ENCODE results near the gene ACTN4.
"Not testable (repeated sequence)": the region's sequence is repeated elsewhere in the genome, so short reads cannot be mapped to it uniquely, and the experiment has no call there.

ACTN4 gene

DNA sequence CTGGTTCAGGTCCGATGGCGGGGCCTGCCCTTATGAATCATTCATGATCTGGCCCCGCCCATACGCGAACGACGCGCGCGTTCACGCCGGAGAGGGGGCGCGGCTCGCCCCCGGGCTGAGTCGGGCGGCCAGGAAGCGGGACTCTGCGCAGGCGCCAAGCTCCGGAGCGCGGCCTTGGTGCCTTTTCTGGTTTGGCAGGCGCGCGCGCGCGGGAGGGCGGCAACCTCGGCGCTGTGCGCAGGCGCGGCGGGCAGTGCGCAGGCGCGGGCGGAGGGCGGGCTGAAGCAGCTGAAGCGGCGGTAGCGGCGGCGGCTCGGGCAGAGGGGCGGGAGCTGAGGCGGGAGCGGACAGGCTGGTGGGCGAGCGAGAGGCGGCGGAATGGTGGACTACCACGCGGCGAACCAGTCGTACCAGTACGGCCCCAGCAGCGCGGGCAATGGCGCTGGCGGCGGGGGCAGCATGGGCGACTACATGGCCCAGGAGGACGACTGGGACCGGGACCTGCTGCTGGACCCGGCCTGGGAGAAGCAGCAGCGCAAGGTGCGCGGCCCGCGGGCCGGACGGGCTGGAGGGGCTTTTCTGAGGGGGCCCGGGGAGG is at the start of gene ACTN4:
Gene ACTN4 (plus strand): TSS at position 282 of the 598 bp plus-strand sequence. CDS start 97 bp downstream, at position 379.
- peak; percentile 97 for DNase-seq

DNA sequence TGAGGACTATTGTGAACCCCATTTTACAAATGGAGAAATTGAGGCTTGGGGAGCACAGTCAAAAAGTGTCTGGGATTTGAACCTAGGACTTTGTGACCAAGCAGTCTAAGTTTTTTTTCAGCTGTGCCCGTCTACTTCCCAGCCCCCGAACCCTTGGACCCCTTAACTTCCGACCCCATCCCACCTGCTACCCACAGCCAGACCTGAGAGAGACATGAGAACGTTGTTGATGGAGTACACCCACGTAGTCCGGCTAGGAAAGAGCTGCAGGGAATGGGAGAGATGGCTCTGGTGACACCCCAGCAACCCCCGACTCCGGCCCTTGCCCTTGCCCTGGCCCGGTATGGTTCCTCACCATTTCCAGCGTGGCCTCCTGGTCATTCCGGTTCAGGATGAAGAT is 47.7 kb upstream of the ACTN4 start:
- no peak for DNase-seq

DNA sequence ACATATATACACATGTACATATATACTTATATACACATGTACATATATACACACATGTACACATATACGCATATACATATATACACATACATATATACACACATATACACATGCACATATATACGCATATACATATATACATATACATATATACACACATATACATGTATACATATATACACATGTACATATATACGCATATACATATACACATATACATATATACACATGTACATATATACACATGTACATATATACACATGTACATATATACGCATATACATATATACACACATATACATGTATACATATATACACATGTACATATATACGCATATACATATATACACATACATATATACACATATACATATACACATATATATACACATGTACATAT is 44.6 kb upstream of the ACTN4 start:
- DNase-seq = not testable (repeated sequence)

DNA sequence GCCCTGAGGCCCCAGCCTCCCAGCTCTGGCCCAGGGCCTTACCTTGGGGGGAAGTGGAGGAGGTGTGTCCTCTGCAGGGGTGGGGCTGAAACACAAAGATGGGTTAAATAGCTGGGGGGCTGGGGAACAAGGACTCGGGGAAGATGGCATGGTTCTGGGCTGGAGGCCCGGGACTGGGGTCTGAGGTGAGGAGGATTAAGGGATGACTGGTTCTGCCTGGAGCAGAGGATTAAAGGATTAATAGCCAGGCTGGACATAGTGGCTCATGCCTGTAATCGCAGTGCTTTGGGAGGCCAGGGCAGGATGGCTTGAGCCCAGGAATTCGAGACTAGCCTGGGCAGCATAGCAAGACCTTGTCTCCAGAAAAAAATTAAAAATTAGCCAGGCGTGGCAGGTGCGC is 41.3 kb upstream of the ACTN4 start:
- DNase-seq = no peak

DNA sequence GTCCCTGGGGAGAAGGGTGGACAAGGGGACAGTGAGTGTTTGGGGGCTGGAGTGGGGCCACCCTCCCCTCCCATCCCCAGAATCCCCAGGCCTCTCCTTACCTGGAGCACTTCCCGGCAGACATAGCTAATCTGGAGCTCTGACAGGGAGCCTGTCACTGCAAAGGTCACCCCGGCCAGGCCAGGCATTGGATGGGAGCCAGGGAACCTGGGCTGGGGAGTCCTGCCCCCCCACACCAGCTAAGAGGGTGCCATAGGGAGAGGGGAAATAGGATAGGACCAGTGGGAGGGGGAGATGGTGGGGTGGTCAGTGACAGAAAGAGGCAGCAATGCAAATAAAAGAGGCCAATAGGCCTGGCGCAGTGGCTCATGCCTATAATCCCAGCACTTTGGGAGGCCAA is 33.2 kb upstream of the ACTN4 start:
- no peak for DNase-seq

DNA sequence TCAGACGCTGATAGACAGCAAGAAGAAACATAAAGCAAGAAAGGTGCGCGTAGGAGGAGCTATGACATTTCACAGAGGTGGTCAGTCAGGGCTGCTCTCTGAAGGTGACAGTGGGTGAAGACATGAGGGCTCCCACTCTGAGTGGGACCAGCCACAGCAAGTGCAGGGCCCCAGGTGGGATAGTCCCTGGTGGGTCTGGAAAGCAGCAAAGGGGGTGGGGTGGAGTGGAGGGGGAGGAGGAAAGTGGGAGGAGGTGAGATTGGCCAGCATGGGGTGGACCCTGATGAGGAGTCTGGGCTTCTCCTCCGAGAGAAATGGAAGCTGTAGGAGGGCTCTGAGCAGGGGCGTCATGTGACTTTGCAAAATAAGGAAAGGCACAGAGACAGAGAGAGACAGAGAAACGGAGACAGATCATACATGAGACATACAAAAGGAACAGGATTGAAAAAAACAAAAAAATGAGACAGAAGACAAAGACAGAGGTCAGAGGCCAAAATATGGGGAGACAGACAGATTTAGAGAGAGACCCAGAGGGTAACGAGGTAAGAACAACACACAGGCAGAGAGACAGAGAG is 32.4 kb upstream of the ACTN4 start:
- DNase-seq = no peak

DNA sequence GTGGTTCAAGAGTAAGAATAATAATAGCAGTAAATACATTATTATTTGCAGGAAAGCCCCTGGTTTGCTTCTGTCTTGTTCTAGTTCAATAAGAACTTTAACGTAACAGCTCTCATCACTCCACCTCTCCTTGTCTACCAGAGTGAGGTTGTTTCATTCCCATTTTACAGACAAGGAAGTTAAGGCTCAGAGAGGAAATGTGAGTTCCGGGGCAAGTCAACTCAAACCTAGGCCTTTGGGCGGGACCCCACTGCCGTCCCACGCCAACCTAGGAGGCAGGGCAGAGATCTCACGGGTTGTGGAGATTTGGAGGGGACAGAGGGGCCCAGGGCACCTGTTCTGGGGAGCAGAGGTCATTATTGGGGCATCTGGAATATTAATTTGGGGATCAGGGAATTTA is 31.2 kb upstream of the ACTN4 start:
- DNase-seq = no peak

DNA sequence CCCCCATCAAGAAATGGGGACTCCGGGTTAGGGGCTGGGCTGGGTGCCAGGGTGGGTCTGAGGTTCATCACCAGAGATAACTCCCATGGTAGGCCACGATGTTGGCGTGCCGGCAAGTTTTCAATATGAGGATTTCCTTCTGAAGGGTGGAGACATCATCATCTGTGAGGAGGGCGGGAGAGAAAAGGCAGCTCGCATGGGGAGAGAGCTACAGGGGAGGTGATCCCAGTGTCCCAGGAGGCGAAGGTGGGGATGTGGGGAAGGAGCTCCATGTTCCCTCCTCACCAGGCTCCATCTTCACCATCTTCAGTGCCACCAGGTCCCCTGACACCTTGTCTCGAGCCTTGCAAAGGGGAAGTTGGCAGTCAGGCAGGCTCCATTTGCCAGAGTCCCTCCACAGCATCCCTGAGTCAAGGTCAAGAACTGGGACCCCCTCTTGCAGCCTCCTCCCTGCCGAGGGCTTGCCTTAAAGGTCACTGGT is 30.1 kb upstream of the ACTN4 start:
- DNase-seq = no peak

DNA sequence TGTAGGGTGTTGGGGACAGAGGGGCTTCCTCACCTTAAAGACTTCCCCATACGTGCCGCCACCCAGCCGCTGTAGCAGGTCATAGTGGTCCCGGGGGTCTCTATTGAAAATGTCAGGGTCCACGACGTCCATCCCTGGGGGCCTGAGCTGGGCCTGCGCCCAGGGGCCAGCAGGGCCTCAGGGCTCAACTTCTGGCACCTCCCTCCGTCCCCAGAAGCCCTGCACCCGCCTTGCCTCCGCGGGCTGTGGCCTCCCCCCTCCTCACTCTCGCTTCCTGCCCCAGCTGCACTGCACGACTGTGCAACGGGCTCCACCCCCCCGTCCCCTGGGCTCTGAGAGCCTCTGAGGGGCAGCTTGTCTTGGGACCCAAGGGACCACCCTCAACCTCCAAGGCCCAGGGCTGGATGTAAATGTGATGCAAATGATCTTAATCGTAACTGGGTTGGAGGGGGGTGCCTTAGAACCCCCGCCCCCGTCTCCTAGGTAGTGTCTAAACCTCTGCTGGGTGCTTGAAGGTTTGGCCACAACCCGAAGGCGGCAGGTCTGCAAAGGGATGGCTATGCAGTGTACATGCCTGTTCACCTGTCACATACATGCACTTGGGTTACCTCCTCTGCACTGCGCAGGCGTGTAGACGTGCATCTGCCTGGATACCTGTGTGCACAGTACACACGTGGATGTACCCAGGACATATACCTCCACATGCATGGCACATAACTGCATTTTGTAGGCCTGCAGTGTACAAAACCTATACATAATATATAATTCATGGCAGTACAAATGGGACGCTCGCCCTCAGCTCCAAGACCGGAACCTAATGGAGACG is 29.5 kb upstream of the ACTN4 start, which contains the start of gene MAP4K1:
Gene MAP4K1 (minus strand): TSS at position 190 of the 826 bp plus-strand sequence. CDS start 58 bp downstream, at position 132.
- peak; percentile 28 for DNase-seq

DNA sequence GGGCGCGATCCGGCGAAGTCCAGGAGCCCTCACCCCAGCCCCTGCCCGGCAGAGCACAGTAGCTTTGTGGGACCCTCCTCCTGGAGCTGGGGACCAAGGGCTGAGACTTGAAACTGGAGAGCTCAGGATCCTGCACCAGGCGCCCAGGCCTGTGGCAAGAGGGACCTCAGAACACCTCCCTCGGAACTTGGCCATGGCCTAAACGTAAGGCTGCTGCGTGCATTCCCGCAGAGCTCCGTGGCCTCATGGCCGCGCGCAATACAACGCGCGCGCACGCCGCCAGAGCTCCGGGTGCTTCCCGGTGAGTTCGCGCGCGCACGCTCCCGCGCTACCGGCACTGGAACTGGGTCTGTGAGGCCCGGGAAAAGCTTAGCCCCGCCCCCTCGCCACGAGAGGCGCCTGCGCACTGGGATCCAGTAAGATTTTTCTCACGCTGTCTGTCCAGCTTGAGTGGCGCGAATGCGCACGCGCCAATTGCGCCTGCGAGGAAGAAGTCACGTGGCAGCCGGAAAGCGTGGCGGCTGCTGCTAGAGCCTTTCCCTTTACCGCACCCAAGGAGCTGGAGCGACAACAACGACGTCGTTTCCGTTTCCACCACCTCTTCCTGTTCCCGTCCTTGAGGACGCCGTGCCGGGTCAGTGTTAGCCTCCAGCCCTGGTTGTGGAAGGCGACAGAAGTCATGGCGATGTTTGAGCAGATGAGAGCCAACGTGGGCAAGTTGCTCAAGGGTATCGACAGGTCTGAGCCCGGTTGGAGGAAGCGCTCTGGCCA is 28.7 kb upstream of the ACTN4 start, which contains the start of gene EIF3K:
Gene EIF3K (plus strand): TSS at position 599 of the 771 bp plus-strand sequence. CDS start 81 bp downstream, at position 680.
- peak; percentile 98 for DNase-seq

DNA sequence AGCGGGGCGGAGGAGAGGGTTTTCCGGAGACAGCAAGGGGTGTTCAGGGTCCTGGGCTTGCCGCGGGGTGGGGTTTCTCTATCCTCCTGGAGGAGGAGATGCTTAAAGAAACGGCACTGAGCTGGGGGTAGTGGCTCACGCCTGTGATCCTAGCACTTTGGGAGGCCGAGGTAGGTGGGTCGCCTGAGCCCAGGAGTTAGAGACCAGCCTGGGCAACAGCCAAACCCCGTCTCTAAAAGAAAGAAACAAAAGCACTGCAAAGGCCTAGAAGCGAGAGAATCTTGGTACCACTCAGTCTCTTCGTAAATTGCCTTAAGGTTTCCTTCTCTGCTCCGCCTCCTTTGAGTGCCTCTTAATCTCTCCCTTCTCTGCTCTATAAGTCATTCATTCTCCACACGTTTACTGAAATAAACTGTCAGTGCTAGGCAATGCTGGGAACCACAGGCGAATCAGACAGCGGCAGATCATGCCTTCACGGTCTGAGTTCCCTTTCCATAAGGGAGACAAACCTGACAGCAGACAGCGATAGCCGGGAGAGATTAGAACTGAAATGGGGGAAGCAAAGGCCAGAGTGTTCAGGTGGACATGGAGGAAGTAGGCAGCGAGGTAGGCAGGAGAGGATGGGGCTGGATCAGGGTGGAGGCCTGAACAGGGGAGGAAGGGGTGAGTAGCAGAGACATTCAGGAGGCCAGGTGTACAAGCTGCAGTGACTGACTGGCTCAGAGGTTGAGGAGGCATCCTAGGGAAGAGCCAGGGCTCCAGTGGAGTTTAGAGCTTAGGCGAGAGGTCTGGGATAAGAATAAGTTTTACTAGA is 27.9 kb upstream of the ACTN4 start:
- no peak for DNase-seq

DNA sequence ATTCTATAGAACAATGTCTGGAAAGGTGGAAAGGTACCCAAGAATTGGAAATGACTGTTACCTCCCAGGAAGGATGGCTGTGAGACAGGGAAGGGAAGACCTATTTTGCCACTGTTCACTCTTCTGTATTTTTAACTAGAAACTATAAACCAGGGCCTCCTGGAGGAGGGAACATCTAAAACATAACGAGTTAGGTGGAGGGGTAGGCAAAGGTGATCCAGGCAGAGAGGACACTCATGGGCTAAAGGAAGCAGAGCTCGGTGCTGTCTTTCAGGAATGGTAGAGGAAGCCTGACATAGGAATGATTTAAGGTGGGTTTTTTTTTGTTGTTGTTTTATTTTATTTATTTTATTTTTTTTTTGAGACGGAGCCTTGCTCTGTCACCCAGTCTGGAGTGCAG is 22.6 kb upstream of the ACTN4 start:
- DNase-seq = no peak

DNA sequence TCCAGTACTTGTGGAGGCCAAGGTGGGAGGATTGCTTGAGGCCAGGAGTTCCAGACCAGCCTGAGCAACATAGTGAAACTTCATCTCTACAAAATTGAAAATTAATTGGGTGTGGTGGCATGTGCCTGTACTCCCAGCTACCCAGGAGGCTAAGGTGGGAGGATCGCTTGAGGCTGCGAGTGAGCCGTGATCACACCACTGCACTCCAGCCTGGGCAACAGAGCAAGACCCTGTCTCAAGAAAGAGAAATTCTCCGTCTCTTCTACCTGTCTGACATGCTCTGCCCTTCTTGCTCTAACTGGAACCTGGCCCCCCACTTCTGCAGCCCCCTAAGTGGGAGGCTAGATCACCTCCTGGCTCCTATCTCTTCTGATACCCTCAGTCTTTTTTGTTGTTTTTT is 21.0 kb upstream of the ACTN4 start:
- no peak for DNase-seq

DNA sequence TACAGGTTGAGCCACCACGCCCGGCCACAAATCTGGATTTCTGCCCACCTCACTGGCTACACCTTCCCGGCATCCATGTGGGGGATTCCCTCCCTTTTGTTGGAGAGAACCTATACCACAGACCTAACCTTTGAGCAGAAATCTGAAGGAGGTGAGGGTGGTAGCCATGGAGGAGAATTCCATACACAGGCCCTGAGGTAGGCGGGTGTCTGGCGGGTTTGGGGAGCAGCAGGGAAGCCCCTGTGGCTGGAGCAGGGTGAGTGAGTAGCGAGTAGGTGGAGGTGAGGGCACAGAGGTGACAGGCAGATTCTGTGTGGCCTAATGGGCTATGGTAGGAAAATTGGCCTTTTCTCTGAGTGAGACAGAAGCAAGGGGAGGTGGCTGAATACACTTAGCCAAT is 17.9 kb upstream of the ACTN4 start:
- DNase-seq = no peak

DNA sequence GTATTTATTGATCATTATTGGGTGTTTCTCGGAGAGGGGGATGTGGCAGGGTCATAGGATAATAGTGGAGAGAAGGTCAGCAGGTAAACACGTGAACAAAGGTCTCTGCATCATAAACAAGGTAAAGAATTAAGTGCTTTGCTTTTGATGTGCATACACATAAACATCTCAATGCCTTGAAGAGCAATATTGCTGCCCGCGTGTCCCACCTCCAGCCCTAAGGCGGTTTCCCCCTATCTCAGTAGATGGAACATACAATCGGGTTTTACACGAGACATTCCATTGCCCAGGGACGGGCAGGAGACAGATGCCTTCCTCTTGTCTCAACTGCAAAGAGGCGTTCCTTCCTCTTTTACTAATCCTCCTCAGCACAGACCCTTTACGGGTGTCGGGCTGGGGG is 16.1 kb upstream of the ACTN4 start:
- DNase-seq = not testable (repeated sequence)

DNA sequence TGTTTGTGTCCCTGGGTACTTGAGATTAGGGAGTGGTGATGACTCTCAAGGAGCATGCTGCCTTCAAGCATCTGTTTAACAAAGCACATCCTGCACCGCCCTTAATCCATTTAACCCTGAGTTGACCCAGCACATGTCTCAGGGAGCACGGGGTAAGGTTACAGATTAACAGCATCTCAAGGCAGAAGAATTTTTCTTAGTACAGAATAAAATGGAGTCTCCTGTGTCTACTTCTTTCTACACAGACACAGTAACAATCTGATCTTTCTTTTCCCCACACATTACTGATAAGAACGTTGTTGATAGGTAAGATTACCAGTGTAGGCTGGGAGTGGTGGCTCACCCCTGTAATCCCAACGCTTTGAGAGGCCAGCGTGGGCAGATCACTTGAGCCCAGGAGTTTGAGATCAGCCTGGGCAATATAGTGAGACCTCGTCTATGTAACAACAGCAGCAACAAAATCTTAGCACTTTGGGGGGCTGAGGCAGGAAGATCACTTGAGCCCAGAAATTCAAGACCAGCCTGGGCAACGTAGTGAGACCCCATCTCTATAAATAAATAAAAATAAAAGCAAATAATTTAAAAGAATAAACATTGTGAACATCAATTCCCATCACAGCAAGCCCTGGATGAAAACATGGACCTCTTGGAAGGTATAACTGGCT is 15.5 kb upstream of the ACTN4 start:
- not testable (repeated sequence) for DNase-seq

DNA sequence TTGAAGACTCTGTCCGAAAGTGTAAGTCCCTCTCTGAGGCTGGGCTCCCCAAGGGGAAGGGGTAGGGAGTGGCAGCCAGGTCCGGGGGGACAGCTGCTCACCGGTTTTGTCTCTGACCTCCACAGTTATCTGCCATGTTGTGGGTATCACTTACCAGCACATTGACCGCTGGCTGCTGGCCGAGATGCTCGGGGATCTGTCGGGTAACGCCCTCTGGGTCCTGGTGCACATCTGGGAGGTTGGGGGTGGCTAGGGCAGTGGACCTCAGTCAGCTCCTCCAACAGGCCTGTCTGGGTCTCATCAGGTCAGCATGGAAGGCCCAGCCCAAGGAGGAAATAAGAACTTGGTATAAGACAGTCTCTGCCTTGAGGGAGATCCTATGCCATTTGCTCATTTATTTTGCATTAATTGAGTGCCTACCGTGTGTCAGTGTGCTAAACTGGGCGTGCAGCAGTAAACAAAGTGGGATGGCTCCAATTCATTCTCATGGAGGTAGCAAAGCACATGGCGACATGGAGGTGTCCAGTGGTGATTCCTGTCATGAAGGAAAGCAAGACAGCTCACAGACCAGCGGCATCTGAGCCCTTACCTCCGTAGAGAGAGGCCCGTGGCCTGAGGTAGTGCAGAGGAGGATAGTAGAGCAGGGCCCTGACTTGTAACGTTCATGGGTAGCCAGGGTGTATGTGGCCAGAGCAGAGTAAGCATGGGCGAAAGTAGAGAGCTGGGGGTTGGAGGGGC is 14.8 kb upstream of the ACTN4 start:
- DNase-seq = no peak

DNA sequence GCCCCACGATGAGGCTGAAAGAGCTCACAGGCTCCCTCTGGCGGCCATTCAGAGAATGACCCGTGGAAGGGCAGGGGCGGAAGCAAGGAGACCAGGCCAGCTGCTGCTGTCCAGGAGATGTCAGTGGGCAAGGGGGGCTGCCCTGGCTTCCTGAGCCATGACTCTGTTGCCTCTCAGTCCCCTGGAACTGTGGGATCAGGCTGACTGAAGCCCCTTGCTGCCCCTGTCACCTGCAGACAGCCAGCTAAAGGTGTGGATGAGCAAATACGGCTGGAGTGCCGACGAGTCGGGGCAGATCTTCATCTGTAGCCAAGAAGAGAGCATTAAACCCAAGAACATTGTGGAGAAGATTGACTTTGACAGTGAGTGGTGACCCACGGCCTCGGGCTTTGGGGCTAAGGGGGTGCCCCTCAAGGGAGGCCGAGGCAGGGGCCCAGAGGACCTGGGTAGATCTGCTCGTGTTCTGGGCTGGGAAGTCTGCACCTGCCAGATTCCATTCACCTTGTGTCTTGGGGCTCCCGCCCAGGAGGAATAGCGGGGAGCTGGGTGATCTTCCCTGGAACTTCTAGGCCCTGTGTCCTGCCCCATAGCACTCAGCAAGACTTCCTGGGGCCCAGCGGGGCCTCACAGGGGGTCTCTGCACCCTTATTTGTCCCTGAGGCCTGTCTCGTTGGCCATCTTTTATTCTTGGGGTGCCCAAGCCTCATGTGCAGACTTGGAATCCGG is 12.5 kb upstream of the ACTN4 start:
- DNase-seq = peak; percentile 47

DNA sequence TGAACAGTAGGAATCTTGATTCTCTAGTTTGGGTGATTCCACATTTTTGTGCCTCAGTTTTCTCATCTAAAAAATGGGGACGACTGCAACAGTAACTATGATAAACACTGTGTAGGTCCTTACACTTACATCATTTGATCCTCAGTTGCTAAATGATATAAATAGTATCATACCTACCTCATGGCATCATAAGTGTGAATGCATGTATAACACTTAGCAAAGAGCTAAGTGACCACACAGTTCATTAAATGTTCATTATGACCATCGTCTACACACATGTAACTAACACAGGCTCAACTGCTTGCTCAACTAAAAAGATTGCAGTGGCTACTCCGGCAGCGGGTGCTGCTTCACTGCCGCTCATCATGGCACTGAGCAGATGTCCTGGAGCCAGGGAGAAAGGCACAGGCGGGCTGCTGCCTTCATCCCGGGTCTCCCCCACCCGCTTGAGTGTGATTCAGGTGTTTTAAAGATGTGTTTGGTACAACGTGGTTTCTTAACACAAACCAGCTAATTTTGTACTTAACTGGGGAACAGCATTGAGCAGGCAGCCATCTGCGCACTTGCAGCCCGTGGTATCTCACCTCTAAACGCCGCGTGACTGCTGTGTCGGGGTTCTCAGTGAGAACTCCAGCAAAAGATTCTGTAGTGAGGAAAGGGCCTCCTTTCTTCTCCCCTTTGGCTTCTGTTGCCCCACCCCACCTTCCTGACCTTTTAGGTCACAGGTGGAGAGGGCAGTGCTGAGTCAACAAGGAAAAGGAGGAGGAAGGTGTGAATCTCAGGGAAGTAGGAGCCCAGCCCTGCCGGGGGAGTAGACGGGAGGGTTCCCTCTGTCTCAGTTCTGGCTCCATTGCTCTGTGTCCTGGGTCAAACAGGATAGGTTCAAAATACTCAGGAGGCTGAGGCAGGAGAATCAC is 11.7 kb upstream of the ACTN4 start:
- no peak for DNase-seq
